Adrenal gland (tissue), 12 donors: ENCODE data around the gene FHOD3. TPM values are rescaled to one million over a fixed set of nuclear protein-coding genes. Genes with fewer than 3 reads are reported as not detected.

Experiments
- DNase-seq, 7 donors: peaks; one replicate each; pipeline ENCODE4 v3.0.0-alpha.2; 2019 to 2020
- H3K27ac ChIP-seq, 5 donors: fragments of 200-600 bp; sonication (generic) in 4 of 5; 1 replicate in 3 of 5; 2 replicates in 2 of 5; pipeline versions ENCODE4 v1.5.1 to v1.8.0; 2016 to 2020; ENCODE audit warnings: mild to moderate bottlenecking in 1 of 5
- H3K27me3 ChIP-seq: fragments of 200-600 bp; 2 replicates; pipeline ENCODE4 v1.8.0; 2021
- H3K36me3 ChIP-seq, 2 donors: fragments of 200-600 bp; replicated peaks in 1 of 2; 1 replicate in 1 of 2; 2 replicates in 1 of 2; pipeline versions ENCODE4 v1.5.1 to v1.8.0; 2018 to 2022
- H3K4me1 ChIP-seq, 2 donors: fragments of 200-600 bp; replicated peaks in 1 of 2; 1 replicate in 1 of 2; 2 replicates in 1 of 2; pipeline versions ENCODE4 v1.5.1 to v1.8.0; 2018 to 2021
- H3K4me3 ChIP-seq, 4 donors: fragments of 200-600 bp; sonication (generic) in 3 of 4; one replicate each; pipeline ENCODE4 v1.5.1; 2016 to 2018
- H3K9me3 ChIP-seq, 3 donors: fragments of 200-600 bp; sonication (generic) in 1 of 3; replicated peaks in 1 of 3; 1 replicate in 2 of 3; 2 replicates in 1 of 3; pipeline versions ENCODE4 v1.5.1 to v1.8.0; 2016 to 2021
- CTCF ChIP-seq, 6 experiments: fragments of 450-650 bp in 4 of 6; fragments of 200-600 bp in 2 of 6; sonication (generic) in 1 of 6; IDR thresholded peaks; 1 replicate in 5 of 6; 2 replicates in 1 of 6; pipeline versions ENCODE4 v1.5.1 to v1.8.0; 2016 to 2021; ENCODE audit warnings: antibody characterized with exemption in 6 of 6, mild to moderate bottlenecking in 2 of 6, moderate library complexity in 1 of 6
- POLR2A ChIP-seq, 2 donors: fragments of 450-650 bp; IDR thresholded peaks; one replicate each; pipeline ENCODE4 v1.6.1; 2017; ENCODE audit warnings: antibody characterized with exemption in 2 of 2, mild to moderate bottlenecking in 2 of 2, moderate library complexity in 1 of 2
- WGBS, 4 donors: extraction: QIAGEN DNeasy Blood & Tissue Kit in 2 of 4; methylation state at CpG; one replicate each; pipeline versions ENCODE4 v1.1.5 to v1.1.7; 2013 to 2017; 5-methylcytosine and 5-hydroxymethylcytosine counted together
- intact Hi-C, 2 donors: fragments of 100-400 bp; cut with DNase I; formaldehyde crosslinking; loops; one replicate each; pipeline versions ENCODE4 v1.14.1 to v1.15.0; 2022 to 2023
- polyA plus RNA-seq, 3 donors: library from polyadenylated mRNA; stranded (reverse); fragments of 200-250 nt in 2 of 3; fragments of 350-450 nt in 1 of 3; fragmentation: Illumina TruSeq in 1 of 3; extraction: RNeasy Lipid Tissue Mini Kit (QIAGEN cat#74804) in 1 of 3; gene quantifications; one replicate each; pipeline ENCODE4 v1.2.3, GENCODE V29; 2013 to 2014
- total RNA-seq, 9 donors: library from RNA; depleted of rRNA in 4 of 9; stranded (reverse); fragments of >200 nt in 4 of 9; fragments of 120-200 nt in 1 of 9; fragmentation: NEBNext Ultra II Directional in 1 of 9; extraction: Animal tissue kit (Norgen Biotek cat#: 25700) in 1 of 9; gene quantifications; one replicate each; pipeline versions ENCODE4 v1.1.0 to v1.2.4, GENCODE V29; 2013 to 2023
- donor health status: healthy with polysubstance abuse.
- donor health status: Bipolar disorder and iron deficiency.
- donor health status: DM: yes; HTN: yes; CAD: no.
- donor health status: DM: no; HTN: no; CAD: no.
- donor health status: DM: no; HTN: no; CAD: no.
- donor health status: DM: yes; HTN: yes; CAD: no.

Gene FHOD3
- total and polyA plus RNA-seq, 12 donors, result 17.5 to 87.9 (median 48.5) TPM

DNA sequence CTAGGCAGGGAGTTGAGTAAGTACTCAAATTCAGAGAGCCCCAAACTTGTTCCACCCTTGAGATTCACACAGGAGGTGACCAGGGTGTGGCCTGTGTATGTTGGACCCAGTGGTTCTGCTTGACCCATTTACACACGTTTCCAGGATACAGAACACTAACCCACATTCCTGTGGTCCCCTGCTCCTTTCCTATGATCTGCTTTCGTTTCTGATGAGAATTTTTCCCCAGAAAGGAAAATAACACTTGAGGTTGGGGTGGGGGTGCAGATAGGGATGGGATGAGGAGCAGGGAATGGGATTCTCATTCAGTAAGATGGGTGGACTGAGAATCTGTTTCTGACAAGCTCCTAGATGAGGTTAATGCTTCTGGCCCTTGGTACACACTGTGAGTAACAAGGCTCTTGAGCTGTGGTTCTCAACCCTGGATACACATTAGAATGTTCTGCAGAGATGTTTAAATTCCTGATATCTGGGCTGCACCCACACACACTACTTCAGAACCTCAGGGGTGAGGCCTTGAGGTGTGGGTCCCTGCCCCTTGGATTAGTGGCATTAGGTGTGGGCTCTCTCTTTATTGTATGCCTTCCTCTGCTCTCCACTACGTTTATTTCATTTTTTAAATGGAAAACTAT lies 472.9 kb downstream of the FHOD3 start:
- H3K9me3 ChIP-seq, result no peaks in the 10 kb centered on the region
- H3K27ac ChIP-seq, result no peak overlapping the region
- TF ChIP-seq POLR2A (IDR thresholded peaks at IDR 0.05), result no peak
- WGBS, 4 donors, result 81 to 86% (median 83%) methylated on average over 3 of the region's 3 CpGs
- no peaks in the 10 kb centered on the region for H3K27me3 ChIP-seq
- no peak for DNase-seq
- H3K4me3 ChIP-seq, result no peak overlapping the region
- H3K36me3 ChIP-seq, result no peaks in the 10 kb centered on the region
- no peaks in the 10 kb centered on the region for H3K4me1 ChIP-seq
- intact Hi-C loops, result no loop called here

- H3K27ac ChIP-seq, result no peak overlapping the region
- 75 to 92% (median 83%) methylated on average over 4 of the region's 4 CpGs for WGBS, 4 donors
- no peaks in the 10 kb centered on the region for H3K9me3 ChIP-seq
- no peaks in the 10 kb centered on the region for H3K4me1 ChIP-seq
- TF ChIP-seq POLR2A (IDR thresholded peaks at IDR 0.05), result no peak
- TF ChIP-seq CTCF (IDR thresholded peaks at IDR 0.05), result no peak
- intact Hi-C loops, result no loop called here
- no peak for DNase-seq
- no peaks in the 10 kb centered on the region for H3K36me3 ChIP-seq
- H3K4me3 ChIP-seq, result no peak overlapping the region
- no peaks in the 10 kb centered on the region for H3K27me3 ChIP-seq
Measured at GRCh38 chr18:36771245-36771644, 473.7 kb downstream of the FHOD3 start.

DNA sequence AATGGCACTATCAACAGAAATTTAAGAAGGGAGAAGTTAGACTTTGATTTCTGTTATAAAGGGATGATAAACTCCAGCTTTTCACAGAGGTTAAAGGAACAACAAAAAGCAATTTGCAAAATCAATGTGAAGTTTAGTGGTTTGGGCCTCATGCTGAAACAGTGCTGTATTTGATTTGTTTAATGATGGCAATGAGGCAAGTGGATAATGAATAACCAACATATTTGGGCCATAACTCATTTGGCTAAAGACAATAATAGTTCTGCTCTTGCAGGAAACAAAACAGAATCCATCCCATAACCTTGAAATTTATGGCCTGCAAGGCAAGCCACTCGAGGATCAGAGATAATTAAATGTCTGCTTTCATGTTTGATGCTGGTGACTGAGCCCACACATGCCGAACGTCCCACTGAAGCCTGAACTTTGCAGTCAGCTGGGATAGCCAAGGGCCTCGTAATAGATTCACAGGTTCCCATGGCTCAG lies 474.8 kb downstream of the FHOD3 start:
- no peak overlapping the region for H3K4me3 ChIP-seq
- TF ChIP-seq CTCF (IDR thresholded peaks at IDR 0.05) (no peak), POLR2A (IDR thresholded peaks at IDR 0.05) (no peak)
- DNase-seq, result no peak
- H3K27me3 ChIP-seq, result no peaks in the 10 kb centered on the region
- no peaks in the 10 kb centered on the region for H3K36me3 ChIP-seq
- no peaks in the 10 kb centered on the region for H3K9me3 ChIP-seq
- no peak overlapping the region for H3K27ac ChIP-seq
- intact Hi-C loops, result no loop called here
- no peaks in the 10 kb centered on the region for H3K4me1 ChIP-seq
- 39 to 63% (median 46%) methylated on average over 3 to 4 of the region's 4 CpGs for WGBS, 4 donors

GRCh38 chr18:36775396-36775795 lies 477.9 kb downstream of the FHOD3 start:
- Histone ChIP-seq H3K4me1 (no peaks in the 10 kb centered on the region), H3K4me3 (no peak overlapping the region), H3K27ac (no peak overlapping the region), H3K36me3 (peaks cover 0 to 10% of the 10 kb centered on the region in 2 donors), H3K9me3 (no peaks in the 10 kb centered on the region), H3K27me3 (no peaks in the 10 kb centered on the region)
- no peak for TF ChIP-seq POLR2A (IDR thresholded peaks at IDR 0.05)
- TF ChIP-seq CTCF (IDR thresholded peaks at IDR 0.05), result no peak
- intact Hi-C loops, result no loop called here
- 91 to 98% (median 93%) methylated on average over 4 of the region's 4 CpGs for WGBS, 4 donors
- DNase-seq, result no peak

DNA sequence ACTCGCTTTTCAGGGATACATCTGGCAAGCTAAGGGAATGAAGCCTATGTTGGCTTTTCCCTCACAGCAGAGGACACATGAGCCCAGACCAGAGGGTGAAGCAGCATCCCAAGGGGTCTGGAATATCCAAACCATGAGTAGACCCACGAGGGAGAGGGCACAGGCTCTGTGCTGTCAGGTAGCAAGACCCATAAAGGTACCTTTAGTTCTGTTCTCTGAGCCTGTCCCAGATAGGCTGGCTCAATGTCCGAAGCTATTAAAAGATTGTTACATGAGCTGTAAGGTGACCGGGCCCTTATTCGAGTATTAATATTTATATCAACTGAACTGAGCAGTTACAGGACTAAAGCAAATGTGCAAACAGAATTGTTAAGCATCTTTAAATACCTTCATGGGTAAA lies 479.1 kb downstream of the FHOD3 start:
- no peak overlapping the region for H3K4me3 ChIP-seq
- 89 to 94% (median 94%) methylated on average over 5 of the region's 5 CpGs for WGBS, 4 donors
- intact Hi-C loops, result no loop called here
- no peaks in the 10 kb centered on the region for H3K27me3 ChIP-seq
- H3K9me3 ChIP-seq, result no peaks in the 10 kb centered on the region
- TF ChIP-seq POLR2A (IDR thresholded peaks at IDR 0.05), result no peak
- TF ChIP-seq CTCF (IDR thresholded peaks at IDR 0.05), result no peak
- no peak overlapping the region for H3K27ac ChIP-seq
- H3K36me3 ChIP-seq, result peaks cover 0 to 17% of the 10 kb centered on the region in 2 donors
- no peaks in the 10 kb centered on the region for H3K4me1 ChIP-seq
- DNase-seq, result no peak
